Subcutaneous abdominal adipose tissue (tissue), 5 donors: ENCODE measurements around the gene TP73.

Source experiments
- H3K27ac ChIP-seq: one replicate; pipeline ENCODE4 v1.7.0; 2013; ENCODE audit warnings: low read depth, mild to moderate bottlenecking, inconsistent platforms, low read length, moderate library complexity
- H3K27me3 ChIP-seq, 5 donors: one replicate each; pipeline ENCODE4 v1.7.0; 2013; ENCODE audit warnings: low read length in 5 of 5, inconsistent platforms in 1 of 5; ENCODE audit not compliant: control insufficient read depth in 5 of 5, insufficient read depth in 4 of 5
- H3K36me3 ChIP-seq, 5 donors: one replicate each; pipeline ENCODE4 v1.7.0; 2013; ENCODE audit warnings: low read length in 5 of 5; ENCODE audit not compliant: control insufficient read depth in 5 of 5, insufficient read depth in 5 of 5
- H3K4me1 ChIP-seq, 5 donors: one replicate each; pipeline ENCODE4 v1.7.0; 2013; ENCODE audit warnings: low read length in 5 of 5, mild to moderate bottlenecking in 3 of 5, moderate library complexity in 1 of 5; ENCODE audit not compliant: control insufficient read depth in 5 of 5, insufficient read depth in 5 of 5
- H3K4me3 ChIP-seq, 5 donors: one replicate each; pipeline ENCODE4 v1.7.0; 2013; ENCODE audit warnings: low read length in 5 of 5, low read depth in 1 of 5
- H3K9ac ChIP-seq, 5 donors: one replicate each; pipeline ENCODE4 v1.7.0; 2013; ENCODE audit warnings: low read length in 5 of 5, mild to moderate bottlenecking in 4 of 5, moderate library complexity in 3 of 5
- H3K9me3 ChIP-seq, 5 donors: one replicate each; pipeline ENCODE4 v1.7.0; 2013; ENCODE audit warnings: low read length in 5 of 5; ENCODE audit not compliant: control insufficient read depth in 5 of 5
- donor health status: healthy.
- donor health status: healthy.
- donor health status: healthy.
- donor health status: healthy.
- donor health status: healthy.

The TP73 gene

GRCh38 chr1:3759164-3759563, 106.8 kb downstream of the TP73 start:
- no peak overlapping the region for H3K4me3 ChIP-seq
- no peaks in the 10 kb centered on the region for H3K4me1 ChIP-seq
- no peak overlapping the region for H3K27ac ChIP-seq
- peaks cover 15 to 50% (median 34%) of the 10 kb centered on the region in 5 donors for H3K27me3 ChIP-seq
- no peaks in the 10 kb centered on the region for H3K36me3 ChIP-seq
- H3K9me3 ChIP-seq: peaks cover 0 to 5% (median 3%) of the 10 kb centered on the region in 5 donors
- H3K9ac ChIP-seq: no peak overlapping the region

DNA sequence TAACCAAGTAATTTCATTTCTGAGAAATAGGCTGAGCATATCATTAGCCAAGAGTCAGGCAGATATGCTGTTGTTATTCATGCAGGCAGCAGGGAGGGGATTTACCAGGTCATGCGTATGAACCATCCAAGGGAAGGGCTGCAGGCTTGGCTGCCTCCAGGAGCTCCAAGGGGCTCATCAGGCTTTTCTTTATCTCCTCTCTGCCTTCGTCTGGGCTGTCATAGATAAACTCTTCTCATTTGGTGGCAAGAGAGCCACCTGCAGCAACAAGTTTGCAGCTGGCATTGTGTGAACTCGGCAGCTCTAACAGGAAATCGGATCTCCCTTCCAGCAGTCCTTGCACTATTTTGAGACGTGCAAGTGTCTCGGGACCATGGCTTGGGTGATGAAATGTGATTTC, 107.5 kb downstream of the TP73 start:
- Histone ChIP-seq H3K36me3 (no peaks in the 10 kb centered on the region), H3K4me3 (no peak overlapping the region), H3K4me1 (no peaks in the 10 kb centered on the region), H3K9ac (no peak overlapping the region), H3K9me3 (peaks cover 0 to 5% (median 3%) of the 10 kb centered on the region in 5 donors), H3K27ac (no peak overlapping the region), H3K27me3 (peaks cover 15 to 45% (median 30%) of the 10 kb centered on the region in 5 donors)

DNA sequence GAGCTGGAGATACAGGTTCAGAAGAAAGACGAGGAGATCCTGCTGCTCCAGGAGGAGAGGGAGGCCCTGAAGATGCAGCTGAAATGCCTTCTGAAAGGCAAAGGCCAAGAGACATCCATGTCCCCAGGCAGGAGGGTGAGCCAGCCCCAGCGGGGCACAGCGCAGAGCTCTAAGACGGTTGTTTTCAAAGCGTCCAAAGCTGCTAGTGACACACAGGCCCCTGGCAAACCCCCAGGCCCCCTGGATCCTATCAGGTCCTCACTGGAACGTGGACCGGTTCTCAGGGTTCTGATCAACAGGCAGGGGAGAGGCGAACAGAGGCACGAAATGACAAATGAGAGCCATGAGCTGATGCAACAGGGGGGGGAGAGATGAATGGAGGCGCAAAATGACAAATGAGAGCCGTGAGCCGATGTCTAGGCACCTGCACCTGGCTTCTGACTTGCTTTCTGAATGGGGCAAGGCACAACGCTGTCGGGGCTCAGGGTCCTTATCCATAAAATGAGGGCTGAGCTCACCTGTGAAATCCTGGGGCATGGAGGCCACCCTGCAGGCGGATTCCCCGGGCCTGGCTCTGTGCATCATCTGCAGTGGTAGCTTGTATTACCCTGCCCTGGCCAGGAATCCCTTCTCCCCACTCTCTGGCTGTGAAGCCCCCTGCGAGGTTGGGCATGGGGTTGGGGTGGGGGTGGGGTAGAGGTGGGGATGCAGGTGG, 109.1 kb downstream of the TP73 start:
- Histone ChIP-seq H3K9me3 (peaks cover 0 to 5% (median 3%) of the 10 kb centered on the region in 5 donors), H3K9ac (no peak overlapping the region), H3K27ac (no peak overlapping the region), H3K27me3 (peaks cover 10 to 34% (median 20%) of the 10 kb centered on the region in 5 donors), H3K36me3 (no peaks in the 10 kb centered on the region), H3K4me3 (no peak overlapping the region), H3K4me1 (no peaks in the 10 kb centered on the region)

DNA sequence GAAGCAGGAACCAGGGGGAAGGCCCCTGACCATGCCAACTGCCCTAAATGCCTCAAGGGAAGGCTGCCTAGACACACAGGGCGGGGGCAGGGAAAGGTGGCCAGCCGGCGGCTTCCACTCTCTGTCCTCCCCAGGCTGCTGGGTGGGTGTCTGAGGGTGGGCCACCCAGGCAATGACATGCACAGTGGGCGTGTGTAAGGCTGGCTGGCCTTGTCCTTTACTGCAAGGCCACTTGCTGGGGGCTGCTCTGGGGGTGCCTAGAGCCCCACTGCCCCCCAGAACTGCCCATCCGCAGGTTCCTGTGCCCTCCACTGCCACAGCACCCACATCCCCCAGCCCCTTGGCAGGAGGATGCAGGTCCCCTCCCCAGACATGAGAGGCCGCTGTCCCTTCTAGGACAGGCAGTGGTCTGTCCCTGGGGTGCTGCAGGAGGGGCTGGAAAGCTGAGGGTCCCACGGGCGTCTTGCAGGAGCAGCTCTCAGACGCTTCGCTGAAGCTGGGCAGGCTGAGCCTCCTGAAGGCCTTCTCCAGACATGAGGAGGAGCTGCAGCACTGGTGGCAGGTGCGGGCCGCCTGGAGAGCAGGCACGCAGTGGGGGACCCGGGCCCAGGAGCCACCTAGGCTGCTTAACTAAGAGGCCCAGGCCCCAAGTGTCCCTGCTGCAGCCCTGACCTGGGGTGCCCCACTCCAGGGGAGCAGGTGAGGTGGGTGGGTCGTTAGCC, 110.0 kb downstream of the TP73 start:
- Histone ChIP-seq H3K9me3 (peaks cover 0 to 5% (median 3%) of the 10 kb centered on the region in 5 donors), H3K36me3 (no peaks in the 10 kb centered on the region), H3K27me3 (peaks cover 10 to 30% (median 19%) of the 10 kb centered on the region in 5 donors), H3K4me1 (no peaks in the 10 kb centered on the region), H3K9ac (no peak overlapping the region), H3K27ac (no peak overlapping the region), H3K4me3 (no peak overlapping the region)

DNA sequence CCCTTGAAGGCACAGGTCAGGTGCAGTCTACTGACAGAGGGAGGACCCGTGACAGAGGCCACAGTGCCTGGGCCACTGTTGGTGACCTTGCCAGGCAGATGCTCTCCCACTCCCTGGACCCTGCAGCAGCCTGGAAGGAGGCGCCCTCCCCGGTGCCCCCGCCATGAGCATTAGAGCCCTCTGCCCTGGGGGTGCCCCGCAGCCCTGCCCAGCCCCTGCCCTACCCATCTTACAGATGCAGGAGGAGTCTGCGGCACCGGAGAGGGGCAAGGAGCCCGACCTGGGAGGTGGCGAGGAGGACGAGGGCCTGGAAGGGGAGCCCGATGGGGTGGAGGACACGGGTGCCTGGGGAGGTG, 110.5 kb downstream of the TP73 start:
- no peak overlapping the region for H3K4me3 ChIP-seq
- H3K27ac ChIP-seq: no peak overlapping the region
- peaks cover 0 to 5% (median 3%) of the 10 kb centered on the region in 5 donors for H3K9me3 ChIP-seq
- H3K4me1 ChIP-seq: no peaks in the 10 kb centered on the region
- H3K9ac ChIP-seq: no peak overlapping the region
- H3K36me3 ChIP-seq: no peaks in the 10 kb centered on the region
- H3K27me3 ChIP-seq: peaks cover 10 to 33% (median 23%) of the 10 kb centered on the region in 5 donors

GRCh38 chr1:3763351-3764125, 111.2 kb downstream of the TP73 start:
- Histone ChIP-seq H3K27me3 (peaks cover 10 to 37% (median 28%) of the 10 kb centered on the region in 5 donors), H3K27ac (no peak overlapping the region), H3K4me3 (no peak overlapping the region)

GRCh38 chr1:3767328-3767925, 115.1 kb downstream of the TP73 start:
- Histone ChIP-seq H3K9ac (no peak overlapping the region), H3K9me3 (peaks cover 0 to 5% (median 0%) of the 10 kb centered on the region in 5 donors), H3K4me1 (peaks cover 0 to 12% (median 10%) of the 10 kb centered on the region in 5 donors), H3K27ac (no peak overlapping the region), H3K27me3 (peaks cover 4 to 42% (median 23%) of the 10 kb centered on the region in 5 donors), H3K36me3 (no peaks in the 10 kb centered on the region), H3K4me3 (no peak overlapping the region)

More at GRCh38 chr1:3763351-3764125, 111.2 kb downstream of the TP73 start:
- Histone ChIP-seq H3K4me1 (no peaks in the 10 kb centered on the region), H3K9ac (no peak overlapping the region), H3K36me3 (no peaks in the 10 kb centered on the region), H3K9me3 (peaks cover 0 to 5% (median 3%) of the 10 kb centered on the region in 5 donors)

GRCh38 chr1:3768811-3769390, 116.6 kb downstream of the TP73 start:
- H3K9me3 ChIP-seq: peaks cover 0 to 2% (median 0%) of the 10 kb centered on the region in 5 donors
- no peak overlapping the region for H3K9ac ChIP-seq
- no peak overlapping the region for H3K27ac ChIP-seq
- no peaks in the 10 kb centered on the region for H3K36me3 ChIP-seq
- peaks cover 0 to 28% (median 12%) of the 10 kb centered on the region in 5 donors for H3K27me3 ChIP-seq
- peaks cover 0 to 19% (median 16%) of the 10 kb centered on the region in 5 donors for H3K4me1 ChIP-seq
- no peak overlapping the region for H3K4me3 ChIP-seq

- H3K9me3 ChIP-seq: no peaks in the 10 kb centered on the region
- no peaks in the 10 kb centered on the region for H3K36me3 ChIP-seq
- no peak overlapping the region for H3K27ac ChIP-seq
- peaks cover 0 to 23% (median 19%) of the 10 kb centered on the region in 5 donors for H3K4me1 ChIP-seq
- peaks cover 0 to 27% (median 12%) of the 10 kb centered on the region in 5 donors for H3K27me3 ChIP-seq
- H3K9ac ChIP-seq: no peak overlapping the region
- no peak overlapping the region for H3K4me3 ChIP-seq
These were observed 117.9 kb downstream of the TP73 start for GRCh38 chr1:3770047-3770765.
